ENCODE measurements around the gene ANKRD53.

Gene ANKRD53

GRCh38 chr2:70965506-70965905 is 12.9 kb upstream of the ANKRD53 start:
- no peak for DNase-seq (ENCODE audit: low spot score)

GRCh38 chr2:70966681-70967080 is 11.7 kb upstream of the ANKRD53 start:
- no peak for DNase-seq (ENCODE audit: low spot score)

DNA sequence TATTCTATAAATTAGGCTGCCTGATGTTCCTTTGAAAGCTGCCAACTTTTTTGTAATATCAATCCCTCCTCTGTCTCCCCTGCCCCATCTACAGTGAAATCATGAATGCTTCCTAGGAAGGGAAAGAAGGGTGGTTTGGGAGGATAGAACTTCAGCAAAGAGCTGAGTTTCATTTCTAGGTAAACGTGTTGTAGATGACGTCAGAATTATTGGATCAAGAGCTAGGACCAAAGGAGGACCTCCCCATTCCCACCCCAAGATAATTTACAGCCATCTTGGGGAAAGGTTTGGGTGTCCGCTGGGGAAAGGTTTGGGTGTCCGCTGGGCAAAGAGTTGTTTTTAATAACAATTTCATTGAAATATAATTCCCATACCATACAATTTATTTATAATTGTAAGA is 11.2 kb upstream of the ANKRD53 start:
- DNase-seq (ENCODE audit: low spot score), result no peak

- no peak for DNase-seq (ENCODE audit: low spot score)
Measured at GRCh38 chr2:70974592-70974991, 3.8 kb upstream of the ANKRD53 start.

DNA sequence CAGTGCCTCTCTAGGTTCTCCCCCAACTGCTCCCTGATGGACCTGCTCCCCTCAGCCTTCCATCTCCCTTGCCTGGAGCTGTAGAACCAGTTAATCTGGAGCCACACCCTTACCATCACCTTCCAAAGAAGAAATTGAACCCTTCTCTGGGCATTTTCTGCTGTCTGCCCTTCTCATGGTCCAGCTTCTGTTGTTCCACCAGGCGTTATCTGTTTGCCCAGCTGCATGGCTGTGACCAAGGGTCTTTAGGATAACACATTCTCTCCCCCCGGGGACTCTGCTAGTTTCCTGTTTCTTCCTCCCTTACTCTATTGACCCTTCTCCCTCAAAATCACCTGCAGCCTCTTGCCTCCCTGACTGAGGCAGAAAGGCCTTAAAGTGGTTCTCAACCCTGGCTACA is 3.2 kb upstream of the ANKRD53 start:
- DNase-seq (ENCODE audit: low spot score), result no peak

DNA sequence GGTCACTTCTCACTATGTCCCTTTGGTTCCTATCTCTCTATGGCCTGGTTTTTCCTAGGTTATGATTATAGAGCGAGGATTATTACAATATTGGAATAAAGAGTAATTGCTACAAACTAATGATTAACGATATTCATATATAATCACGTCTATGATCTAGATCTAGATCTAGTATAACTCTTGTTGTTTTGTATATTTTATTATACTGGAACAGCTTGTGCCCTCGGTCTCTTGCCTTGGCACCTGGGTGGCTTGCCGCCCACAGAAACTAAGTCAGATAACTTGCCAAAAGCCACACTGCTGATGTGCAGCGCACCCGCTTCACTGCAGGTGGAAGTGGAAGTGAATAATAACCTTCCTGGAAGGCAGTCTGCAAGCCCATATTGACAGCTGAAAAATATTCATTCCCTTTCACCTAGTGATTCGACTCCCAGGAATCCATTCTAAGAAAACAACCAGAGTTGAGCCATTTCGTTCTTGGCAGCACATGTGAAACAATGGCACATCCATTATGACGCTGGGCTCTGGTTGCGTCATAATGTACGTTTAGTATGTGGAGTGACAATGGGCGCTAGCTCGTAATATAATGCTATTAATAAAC is 725 bp upstream of the ANKRD53 start:
- no peak for DNase-seq (ENCODE audit: low spot score)

DNA sequence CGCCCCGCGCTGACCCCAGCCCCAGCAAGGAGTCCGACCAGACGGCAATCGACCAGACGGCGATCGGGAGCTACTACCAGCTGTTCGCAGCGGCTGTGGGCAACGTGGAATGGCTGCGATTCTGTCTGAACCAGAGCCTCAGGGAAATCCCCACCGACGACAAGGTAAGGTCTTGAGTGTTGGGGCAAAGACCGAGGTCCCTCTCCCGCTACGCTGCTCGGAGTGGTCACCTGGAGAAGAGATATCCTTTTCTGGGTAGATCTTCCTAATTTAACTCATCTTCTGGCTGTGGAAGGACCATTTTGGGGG is 704 bp downstream of the ANKRD53 start:
- DNase-seq (ENCODE audit: low spot score), result no peak

GRCh38 chr2:70979626-70980025 is 1.2 kb downstream of the ANKRD53 start:
- DNase-seq (ENCODE audit: low spot score), result no peak

DNA sequence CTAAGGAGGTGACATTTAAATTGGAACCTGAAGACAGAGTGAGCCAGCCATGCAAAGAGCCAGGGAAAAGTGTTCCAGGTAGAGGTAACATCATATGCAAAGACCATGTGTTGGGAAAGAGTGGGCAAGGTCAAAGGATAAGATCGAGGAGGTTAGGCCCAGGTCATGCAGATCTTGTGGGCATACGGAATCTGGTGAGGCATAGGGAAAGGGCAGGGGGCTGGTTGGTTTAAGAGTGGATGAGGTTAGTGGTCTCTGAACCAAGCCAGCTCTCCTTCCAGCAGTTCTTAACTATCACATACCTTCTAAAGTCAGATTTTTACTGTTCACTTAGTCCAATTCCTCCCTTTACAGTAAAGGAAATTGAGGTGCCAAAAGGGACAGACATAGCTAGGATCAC is 3.0 kb downstream of the ANKRD53 start:
- DNase-seq (ENCODE audit: low spot score), result no peak

GRCh38 chr2:70981866-70982810 is 3.7 kb downstream of the ANKRD53 start:
- DNase-seq (ENCODE audit: low spot score), result no peak

GRCh38 chr2:70982971-70983370 is 4.5 kb downstream of the ANKRD53 start:
- DNase-seq (ENCODE audit: low spot score), result no peak

DNA sequence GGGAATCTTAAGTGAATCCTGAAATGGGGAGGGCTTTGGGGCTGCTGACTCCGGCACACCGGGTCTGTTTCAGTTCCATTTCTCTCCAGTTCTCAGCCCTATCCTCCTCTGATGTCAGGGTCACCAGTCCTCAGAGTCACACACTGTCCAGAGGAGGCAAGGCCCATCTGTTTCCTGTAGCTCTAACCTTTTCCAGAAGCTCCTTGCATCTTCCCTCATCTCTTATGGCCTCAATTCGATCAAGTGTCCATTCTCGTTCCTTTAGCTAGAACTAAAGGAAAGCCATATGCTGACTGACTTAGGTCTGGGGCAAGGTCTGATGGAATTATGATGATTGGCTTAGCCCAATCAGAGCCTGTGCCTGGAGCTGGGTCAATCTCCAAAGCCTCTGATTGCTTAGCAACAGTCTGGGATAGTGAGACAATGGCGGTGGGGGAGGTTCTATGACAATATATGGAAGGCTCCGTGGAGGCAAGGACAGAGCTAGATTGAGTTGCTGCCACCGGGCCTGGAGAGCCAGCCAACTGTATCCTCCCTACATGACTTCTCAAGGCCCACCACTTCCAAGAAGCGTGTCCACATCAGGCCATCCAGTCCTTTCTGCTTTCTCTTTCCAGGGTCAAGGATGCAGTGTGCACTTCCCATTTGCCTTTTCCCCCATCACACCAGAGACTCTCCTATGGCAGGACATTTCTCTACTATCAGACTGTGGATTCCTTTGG is 5.2 kb downstream of the ANKRD53 start:
- no peak for DNase-seq (ENCODE audit: low spot score)

GRCh38 chr2:70984228-70984575 is 5.8 kb downstream of the ANKRD53 start:
- DNase-seq (ENCODE audit: low spot score), result no peak

DNA sequence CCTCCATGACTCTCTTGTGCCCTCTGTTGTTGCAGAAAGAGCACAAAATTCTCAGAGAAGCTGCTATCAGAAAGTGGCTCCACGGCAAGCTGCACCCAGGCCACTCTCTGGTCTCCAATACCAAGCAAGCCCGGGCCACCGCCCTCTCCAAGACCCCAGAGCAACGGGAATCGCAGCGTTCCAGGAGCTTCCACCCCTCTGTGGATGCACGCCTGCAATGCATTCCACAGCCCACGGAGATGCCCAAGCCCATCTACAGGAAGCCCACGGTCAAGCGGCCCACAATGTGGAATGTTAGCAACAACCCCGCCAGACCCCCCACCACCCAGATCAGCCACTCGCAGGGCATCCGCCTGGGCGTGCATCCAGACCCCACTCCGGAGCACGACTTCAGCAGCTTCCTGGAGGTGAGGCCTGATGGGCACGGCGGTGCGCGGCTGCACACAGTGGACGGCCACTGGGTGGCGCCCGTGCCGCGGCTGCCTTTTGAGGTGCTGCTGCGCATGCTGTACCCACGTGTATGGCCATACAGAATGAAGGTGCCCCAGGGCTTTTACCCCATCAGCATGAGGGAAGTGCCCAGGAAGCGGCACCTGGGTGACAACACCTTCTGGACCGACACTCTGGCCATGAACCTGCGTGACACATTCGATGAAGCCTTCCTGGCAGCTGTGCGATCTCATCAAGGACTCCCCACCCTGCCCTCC is 6.3 kb downstream of the ANKRD53 start:
- DNase-seq (ENCODE audit: low spot score), result no peak

GRCh38 chr2:70985283-70985688 is 6.9 kb downstream of the ANKRD53 start:
- DNase-seq (ENCODE audit: low spot score), result no peak

GRCh38 chr2:70985956-70986355 is 7.5 kb downstream of the ANKRD53 start:
- DNase-seq (ENCODE audit: low spot score), result no peak

- no peak for DNase-seq (ENCODE audit: low spot score)
Measured at GRCh38 chr2:70986499-70987189, 8.2 kb downstream of the ANKRD53 start.

DNA sequence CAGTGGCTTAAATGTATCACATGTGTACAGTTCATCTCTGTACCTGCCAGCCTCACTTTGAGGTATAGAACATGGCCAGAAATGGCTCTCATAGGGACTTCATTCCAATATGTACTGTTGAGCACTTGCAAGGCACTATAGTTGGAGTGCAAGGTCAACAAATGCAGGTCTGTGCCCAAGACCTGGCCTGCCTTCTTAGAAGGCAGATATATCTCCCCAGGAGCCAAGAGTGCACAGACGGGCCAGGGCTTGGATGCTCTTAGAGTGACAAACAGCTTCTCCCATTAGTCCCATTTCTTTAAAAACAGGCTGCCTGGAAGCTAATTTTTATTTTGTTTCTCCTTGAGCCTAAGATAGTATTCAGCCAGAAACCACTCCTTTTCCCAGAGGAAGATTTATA is 9.0 kb downstream of the ANKRD53 start:
- DNase-seq (ENCODE audit: low spot score), result no peak

DNA sequence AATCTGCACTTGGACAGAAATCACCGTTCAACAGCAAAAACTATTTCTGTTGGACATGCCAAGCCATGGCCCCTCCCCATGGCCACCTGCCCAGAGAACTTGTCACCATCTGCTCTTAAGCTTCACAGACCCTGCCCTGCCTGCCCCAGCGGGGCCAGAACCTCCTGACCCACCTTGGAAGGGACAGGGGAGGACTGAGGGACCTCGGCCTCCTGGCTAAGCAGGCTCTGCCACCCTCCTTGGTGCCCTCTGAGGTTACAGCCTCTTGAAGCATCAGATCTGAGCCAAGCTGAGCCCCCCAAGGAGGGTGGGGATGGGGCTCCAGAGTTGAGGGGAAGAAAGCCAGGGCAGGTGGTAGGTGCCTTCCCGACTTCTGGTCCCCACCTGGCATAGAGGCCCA is 9.7 kb downstream of the ANKRD53 start:
- no peak for DNase-seq (ENCODE audit: low spot score)

DNA sequence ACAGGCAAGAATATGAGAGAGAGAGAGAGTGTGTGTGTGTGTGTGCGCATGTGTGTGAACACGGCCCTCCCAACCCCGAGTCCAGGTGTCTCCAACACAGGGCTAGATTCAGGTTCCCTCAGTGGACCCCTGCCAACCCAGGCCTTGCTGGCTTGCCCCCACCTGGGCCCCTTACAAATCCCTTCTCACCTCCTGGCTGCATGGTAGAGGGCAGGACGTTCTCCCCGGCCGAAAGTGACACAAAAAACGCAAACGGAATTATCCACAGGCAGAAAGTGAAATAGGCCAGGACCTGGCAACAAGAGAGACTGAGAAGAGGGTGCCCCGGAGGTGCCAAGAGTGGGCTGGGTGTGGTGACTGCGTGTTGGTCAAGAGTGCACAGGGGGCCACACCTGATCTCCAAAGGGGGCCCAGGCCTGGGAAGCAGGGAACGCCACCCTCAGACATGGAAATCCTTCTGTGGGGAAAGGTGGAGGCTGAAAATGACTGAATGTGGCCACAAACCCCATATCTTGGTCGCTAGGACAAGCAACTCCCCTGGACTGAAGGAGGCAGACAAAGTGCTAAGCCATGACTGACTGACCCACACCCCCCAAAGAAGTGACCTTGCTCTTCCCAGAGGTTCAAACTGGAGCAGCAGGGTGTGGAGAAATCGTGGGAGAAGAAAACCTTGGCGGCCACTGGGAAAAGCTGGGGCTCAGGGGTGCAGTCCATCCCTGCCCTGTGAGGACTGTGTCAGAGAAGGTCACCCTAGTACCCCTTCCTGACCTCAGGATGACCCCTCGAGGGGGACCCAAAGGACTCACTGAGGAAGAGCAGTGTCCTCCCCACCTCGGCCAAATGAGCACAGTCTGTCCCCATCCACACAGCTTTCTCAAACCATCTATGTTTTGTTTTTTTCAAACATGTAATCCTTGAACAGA is 10.6 kb downstream of the ANKRD53 start:
- no peak for DNase-seq (ENCODE audit: low spot score)

GRCh38 chr2:70990216-70990615 is 11.8 kb downstream of the ANKRD53 start:
- no peak for DNase-seq (ENCODE audit: low spot score)
